GM18858 (cell line): ENCODE measurements around the gene OR4F3.
"Not testable (repeated sequence)": the region's sequence is repeated elsewhere in the genome, so short reads cannot be mapped to it uniquely, and the experiment has no call there.

ENCODE experiments used
- ATAC-seq: cut with Tn5 transposase; IDR thresholded peaks from one replicate; pipeline ENCODE4 v1.9.1; 2021; ENCODE audit not compliant: unreplicated experiment

Gene OR4F3

GRCh38 chr5:181366968-181367367 is at the start of gene OR4F3:
Gene OR4F3 (plus strand): TSS chr5:181367268.
- ATAC-seq: not testable (repeated sequence)
